Hematopoietic multipotent progenitor cell treated with erythropoietin and hydrocortisone succinate and interleukin-3 and kit ligand, for 17 days (in vitro differentiated cells): ENCODE data around the gene ZNF740.

Experiments used
- DNase-seq: peaks from one replicate; pipeline ENCODE4 v3.0.0-alpha.2; 2015; ENCODE audit warnings: low spot score

Gene ZNF740

DNA sequence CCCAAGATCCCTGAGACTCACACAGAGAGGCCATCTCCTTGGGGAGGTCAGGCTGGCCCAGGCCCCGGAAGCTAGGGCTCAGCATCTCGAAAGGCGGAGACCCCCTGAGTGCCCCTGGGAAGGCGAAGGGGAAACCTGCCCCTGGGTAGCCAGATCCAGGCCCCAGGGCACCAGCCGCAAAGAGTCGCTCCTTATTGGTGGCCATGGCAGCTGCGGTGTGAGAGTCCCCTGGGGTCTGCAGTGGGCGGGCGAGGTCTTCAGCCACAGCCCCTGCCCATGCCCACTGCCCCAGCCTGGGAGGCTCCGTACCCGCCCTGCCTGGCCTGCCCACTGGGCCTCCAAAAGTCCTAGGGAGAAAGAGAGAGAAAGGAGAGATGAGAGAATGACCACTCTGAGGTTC lies 46.8 kb downstream of the ZNF740 start:
- no peak for DNase-seq

DNA sequence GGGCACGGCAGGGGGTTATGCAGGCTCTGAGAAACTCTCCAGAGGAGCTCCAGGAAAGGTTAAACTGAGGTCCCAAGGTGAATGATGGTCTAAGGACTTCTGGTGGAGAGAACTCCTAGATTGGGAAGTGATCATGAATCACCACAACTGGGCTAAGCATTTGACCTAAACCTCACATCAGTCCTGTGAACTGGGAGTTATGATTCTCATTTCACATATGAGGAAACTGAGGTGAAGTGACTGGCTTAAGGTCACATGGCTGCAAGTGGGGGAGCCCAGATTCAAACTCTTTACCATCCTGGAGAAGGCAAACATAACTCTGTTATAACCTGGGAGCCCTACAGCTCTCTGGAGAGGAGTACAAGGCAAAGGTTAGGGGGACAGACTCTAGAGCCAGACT lies 47.3 kb downstream of the ZNF740 start:
- no peak for DNase-seq

DNA sequence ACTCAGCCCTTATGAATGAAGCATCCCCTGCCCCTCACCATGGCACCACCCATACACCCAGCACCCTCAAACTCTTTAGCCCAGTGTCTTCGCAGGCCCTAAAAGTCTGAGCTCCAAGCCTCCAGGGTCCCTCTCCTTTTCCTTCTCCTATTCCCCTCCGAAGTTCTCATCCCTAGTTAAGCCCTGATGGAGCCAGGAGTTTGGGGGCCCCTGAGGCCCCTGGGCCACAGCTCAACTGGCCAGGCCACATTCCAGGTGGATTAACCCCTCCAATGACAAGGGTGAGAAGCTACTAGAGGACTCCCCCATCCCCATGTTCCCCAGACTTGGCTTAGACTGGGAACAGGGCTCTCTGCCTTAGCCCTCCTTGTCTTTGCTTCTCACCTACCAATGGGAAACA lies 48.9 kb downstream of the ZNF740 start:
- DNase-seq = no peak

DNA sequence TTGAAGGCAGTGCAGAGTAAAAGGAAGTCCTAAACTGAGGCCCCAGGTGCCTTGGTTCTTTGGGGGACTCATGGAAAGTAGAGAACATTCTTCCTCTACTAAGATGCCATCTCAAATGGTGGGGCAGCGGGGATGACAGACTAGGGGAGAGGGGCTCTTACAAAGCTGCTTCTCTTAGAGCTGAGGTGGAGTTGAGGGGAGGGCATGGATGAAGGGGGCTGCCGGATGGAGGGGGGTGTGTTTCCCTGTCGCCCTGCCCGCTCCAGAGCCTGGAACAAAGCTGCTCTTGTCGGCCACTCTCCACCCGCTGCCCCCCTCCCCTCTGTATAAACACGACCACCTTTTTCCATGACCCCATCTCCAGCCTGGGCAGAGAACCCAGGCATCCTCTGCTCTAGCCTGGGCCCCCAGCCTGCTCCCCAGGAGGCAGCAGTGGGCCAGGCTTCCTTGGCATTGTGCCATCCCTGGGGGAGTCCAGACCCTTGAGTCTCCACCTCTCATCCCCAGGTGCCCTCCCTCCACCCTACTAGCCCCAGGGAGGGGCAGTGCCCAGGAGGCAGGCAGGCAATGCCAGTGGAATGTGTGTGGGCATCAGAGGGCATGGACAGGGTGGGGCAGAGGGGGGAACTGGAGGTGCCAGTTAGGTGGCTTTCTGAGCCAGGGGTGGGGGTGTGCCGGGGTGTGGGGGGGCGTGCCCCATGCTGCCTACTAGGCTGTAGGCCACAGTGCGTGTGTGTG lies 49.8 kb downstream of the ZNF740 start:
- no peak for DNase-seq

DNA sequence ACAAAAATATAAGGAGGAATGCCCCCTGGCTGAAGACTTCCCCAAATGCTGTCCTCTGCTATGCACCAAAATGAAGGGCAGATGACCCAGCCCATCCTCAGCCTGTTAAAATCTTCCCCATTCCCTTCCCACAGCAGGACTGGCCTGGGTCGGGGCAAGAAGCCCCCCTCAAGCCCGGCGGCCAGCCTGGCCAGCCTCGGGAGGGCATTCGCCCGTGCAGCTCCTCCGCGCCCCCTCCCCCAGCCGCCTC lies 51.1 kb downstream of the ZNF740 start:
- no peak for DNase-seq

DNA sequence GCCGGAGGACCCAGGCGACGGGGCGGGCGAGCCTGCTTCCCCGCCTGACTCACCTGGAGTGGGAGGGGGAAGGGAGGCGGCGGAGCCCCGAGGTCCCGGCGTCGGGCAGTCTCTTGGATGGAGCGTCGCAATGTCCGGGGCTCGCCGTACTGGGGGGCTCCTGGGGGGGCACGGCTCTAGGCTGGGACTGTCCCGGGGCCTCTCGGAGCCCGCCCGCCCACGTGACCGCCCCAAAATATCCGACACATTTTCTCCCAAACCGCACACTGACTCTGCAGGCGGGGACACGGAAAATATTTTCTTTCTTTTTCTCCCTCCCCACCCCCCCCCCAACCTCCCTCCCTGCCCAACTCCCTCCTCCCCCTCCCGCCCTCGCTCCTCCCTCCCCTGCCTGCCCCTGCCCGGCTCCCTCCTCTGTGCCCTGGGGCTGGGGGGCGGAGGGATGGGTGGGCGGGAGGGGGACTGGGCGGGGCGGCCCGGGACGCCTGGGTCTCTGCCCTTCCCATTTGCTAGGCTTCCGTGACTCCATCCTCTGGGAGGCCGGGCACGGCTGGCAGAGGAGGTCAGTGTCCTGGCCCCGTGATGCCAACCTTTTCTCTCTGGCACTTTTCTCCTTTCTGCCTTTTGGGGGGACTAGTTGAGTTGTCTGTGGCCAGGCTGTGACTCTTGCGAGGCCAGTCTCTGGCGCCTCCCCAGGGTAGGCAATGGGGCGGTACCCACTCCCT lies 51.6 kb downstream of the ZNF740 start, which contains the start of gene RARG:
Gene RARG, minus strand, starts transcription at position 289 of the 725 bp plus-strand sequence. CDS start 4,664 bp downstream, outside the sequence.
- peak; percentile 34 for DNase-seq

DNA sequence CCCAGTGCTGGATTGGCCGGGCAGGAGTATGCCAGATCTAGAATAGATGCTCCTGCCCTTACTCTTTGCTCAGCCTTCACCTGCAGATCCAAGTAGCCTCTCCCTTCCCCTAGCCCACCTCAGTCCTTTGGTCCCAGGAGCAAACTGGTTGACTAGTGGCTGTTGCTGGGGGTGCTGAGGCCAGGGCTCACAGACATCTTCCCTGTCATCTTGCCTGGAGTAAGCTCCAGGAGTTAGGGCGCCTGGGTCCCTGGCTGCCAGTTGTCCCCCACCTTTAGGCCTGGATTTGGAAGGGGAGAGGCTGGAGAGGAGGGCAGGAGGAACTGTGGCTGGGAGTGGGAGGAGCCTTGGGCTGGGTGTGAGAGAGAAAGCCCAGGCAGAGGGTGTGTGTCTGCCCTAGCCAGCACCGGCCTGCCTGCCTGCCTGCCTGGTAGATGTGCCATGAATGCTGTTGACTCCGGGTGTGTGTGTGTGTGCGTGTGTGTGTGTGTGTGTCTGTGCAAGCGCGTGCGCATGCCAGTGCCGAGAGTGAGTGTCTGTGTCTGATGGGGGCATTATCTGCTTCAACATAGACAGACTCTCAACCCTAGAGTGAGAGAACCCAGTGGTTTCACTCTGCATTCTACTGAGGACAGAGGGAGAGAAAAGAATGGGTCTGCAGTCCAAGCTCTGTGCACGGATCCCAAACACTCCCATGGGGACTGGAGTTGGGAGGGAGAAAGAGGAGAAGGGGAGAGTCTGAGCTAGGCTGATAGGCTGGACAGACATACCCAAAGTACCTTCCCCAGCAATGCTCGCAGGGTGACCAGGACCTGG lies 52.3 kb downstream of the ZNF740 start:
- no peak for DNase-seq

DNA sequence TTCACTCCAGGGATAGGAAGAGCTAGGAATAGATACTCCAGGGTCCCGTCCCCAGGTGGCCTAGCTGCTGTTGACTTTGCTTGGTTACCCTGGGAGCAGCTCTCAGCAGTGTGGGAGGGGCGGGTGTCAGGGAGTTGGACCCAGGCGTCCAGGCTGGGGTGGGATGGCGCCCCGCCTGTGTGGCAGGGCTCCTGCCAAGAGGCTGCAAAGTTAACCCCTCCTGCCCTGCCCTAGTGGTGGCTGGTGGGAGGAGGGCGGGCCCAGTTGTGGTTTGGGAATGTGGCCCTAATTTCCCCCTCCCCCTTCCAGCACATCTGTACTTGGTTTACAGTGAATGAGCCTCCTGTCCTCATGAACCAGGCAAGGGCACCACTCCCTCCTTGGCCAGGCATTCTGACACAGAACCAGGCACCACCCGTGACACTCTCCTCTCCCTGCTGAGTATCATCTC lies 53.2 kb downstream of the ZNF740 start:
- DNase-seq = no peak

DNA sequence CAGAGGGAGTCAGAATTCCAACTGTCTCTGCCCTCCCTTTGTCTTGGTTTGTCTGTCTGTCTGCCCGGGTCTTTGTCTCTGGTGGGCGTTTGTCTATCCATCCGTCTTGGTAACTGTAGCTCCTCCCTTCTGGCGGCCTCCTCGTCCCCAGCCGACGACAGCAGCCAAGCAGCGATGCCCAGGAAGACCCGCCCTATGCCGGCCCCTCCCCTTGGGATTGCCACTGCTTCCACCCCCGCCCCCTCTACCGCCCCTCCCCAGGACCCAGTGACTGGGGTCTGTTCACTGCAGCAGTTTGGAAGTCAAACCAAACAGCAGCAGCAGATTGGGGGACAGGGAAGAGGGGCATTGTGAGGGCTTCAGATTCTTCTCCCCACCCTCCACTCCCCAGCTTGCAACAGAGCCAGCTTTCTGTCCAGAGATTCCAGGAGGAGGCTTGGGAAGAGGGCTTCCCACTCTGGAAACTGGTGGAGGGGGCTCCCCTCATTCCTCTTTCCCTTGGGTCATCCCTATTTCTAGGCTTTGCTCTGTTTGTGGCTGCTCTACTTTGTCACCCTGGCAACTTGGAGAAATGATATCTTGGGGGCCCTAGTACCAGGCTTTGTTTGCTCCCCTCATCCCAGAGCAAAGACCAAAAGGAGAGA lies 53.9 kb downstream of the ZNF740 start:
- DNase-seq = no peak

DNA sequence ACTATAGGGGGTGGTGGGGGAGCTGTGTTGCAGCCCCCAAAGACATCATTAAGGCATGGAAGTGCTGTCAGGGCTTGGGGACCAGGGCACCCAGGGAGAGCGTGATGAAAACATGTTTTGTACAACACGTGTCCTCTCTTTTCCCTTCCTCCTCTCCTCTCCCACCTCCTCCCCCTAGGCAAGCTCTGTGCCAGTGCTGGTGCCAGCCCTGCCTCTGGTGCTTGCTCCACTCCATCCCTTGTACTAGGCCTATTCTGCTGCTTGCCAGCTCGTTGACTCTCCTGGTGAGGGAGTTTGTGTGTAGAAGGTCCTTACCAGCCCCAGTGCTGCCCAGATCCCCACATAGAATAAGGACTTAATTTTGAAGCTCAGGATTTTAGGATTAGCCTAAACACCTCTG lies 54.6 kb downstream of the ZNF740 start:
- DNase-seq = no peak

DNA sequence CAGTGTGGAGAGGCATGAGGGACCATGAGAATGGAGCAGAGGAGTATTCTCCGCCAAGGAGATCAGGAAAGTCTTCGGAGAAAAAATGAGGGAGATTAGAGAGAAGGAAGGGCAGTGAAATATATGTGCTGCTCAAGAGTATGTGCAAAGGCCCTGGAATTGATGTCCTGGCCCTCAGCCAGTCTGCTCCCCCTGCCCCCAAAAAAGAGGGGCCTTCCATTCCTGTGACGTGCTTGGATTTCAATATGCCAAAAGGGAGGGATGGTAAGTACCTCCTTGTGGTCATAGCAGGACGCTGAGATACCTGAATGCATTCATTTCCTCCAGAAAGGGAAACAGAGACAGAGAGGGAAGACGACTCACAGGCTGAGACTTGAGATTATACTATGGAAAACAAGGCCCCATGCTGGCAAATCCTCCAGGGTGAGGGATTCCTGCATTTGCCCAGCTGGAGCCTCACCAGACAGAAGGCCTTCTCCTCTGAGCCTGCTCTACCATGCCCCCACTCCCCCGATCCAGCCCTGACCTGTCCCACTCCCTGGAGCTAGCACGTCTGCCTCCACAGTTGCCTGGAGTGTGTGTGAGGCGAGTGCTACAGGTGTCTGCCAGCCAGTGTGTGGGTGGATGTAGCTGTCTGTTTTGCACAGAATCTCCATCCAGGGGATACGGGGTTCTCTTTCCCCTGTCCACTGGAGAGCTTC lies 55.4 kb downstream of the ZNF740 start:
- no peak for DNase-seq

DNA sequence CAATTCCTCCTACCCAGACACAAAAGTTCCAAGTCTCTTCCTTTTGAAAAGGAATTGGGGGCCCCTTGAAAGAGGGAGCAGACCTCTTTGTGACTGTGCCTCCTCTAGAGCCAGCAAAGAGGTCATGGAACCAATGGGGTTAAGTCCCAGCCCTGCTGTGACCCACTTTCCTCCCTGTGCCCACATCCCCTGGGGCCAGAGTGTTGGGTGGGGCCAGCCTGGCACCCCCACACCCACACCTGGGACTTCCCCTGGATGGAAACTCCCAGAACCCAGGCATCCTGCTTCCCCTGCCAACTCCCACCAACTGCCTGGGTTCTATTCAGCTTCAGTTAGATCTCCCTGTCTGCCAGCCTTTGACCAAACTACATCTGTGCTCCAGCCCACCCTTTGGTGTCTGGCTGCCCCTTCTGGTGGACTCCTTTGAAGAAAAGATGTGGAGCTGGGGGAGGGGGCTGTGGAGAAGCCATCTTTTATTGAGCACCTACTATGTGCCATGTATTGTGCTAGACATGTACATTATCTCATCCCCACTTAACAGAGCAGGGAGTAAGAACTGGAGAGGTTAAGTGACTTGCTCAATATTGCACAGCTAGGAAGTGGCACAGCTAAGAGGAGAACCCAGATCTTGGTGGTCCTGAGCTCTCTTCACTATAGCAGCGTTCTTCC lies 56.1 kb downstream of the ZNF740 start:
- DNase-seq = no peak

DNA sequence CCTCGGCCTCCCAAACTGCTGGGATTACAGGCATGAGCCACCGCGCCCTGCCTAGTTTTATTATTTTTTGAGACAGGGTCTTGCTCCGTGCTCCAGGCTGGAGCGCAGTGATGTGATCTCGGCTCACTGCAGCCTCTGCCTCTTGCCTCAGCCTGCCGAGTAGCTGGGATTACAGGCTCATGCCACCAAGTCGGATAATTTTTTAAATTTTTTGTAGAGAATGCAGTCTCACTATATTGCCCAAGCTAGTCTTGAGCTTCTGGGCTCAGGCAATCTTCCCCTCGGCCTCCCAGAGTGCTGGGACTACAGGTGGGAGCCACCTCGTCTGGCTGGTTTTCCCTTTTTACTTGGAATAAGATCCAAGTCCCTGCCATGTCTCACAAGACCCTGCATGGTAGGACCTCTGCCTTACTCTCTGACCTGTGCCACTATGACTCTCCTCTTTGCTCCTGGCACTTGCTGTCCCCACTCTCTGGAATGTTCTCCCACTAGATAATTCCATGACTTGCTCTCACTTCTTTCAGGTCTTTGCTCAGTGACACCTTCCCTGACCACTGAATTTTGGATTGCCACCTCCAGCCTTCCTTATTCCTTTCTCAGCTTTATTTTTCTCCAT lies 59.2 kb downstream of the ZNF740 start:
- no peak for DNase-seq

DNA sequence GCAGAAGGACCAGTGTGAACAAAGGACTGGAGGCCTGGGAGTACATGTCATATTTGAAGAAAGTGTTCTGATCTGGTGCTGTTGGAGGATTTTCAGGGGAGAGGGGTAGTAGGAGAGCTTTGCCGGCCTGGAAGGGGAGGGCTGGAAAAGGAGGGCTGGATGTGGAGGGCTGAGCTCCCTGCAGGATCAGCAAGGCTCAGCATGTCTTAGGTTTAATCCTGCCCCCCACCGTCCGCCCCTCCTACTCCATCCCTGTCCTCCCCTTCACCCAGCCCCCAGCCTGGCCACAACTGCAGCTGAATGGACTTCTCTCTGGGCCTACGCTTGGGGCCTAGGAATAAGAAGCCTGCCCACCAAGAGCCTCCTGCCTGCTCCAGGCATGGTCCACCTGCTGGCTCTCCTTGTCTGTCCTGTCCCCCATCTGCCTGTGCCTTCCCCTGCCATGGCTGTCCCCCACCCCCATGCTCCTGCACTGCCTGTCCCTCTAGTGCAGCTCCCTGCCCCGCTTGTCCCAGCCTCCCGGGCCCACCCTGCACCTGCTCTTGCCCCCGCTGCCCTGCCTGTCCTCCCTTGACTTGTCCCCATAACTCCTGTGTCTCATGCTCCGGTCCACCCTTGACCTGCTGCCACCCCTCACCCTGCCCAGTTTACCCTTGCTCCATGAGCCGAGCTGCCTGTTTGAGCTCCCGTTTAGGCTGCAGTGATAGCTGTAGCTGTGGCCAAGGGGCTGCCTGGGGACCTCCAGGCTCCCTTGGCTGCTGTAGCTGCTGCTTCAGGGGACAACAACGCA lies 61.3 kb downstream of the ZNF740 start:
- no peak for DNase-seq

DNA sequence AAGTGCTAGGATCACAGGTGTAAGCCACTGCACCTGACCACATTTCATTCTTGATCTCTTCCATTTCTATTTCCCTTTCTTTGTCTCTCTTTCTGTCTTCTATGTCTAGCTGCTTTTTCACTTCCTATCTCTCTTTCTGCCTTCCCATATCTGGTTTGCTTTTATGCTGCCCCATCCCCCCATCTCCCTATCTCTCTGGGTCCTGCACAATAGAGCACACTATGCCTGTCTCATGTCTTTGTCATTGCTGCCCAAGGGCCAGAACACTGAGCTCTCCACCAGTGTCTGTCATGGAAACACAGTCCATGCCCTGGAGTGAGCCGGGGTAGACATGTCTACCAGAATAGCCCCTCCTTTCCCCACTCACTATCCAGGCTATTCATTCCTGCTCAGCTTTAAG lies 63.8 kb downstream of the ZNF740 start:
- no peak for DNase-seq
